Activated CD8-positive, alpha-beta memory T cell treated with anti-CD3 and anti-CD28 coated beads, Interleukin-2, amount 50 U/mL, for 4 hours (primary cell): Measurements from ENCODE around the gene MYO16.

Experiments used
- DNase-seq: peaks from one replicate; pipeline ENCODE4 v3.0.0-alpha.2; 2020

The MYO16 gene

DNA sequence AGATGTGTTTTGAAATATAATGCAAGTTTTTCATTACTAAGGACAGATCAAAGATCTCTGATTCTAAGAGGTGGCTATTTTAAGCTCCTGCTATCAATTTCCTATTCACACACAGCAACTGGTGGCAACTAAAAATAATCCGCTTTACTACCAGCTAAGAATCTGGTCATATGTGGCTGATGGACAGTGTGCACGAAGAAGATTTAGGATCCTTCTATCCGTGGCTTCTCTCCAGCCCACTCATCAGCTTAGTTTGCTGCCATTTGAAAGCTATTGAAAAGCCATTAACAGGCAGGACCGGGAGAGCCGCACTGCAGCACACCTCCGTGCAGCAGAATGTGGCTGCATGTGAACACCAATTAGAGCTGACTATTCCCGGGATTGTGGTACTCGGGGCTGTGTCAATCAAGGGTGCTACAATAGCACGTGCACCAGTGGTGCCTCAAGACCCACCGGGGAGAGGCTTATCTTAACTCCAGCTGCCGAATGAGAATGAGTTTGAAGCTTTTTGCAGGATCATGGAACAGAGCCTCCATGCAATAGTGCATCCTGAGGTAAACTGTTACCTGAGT is at the start of gene MYO16:
Gene MYO16, plus strand, starts transcription at position 431 of the 572 bp plus-strand sequence. CDS start 234 bp downstream, outside the sequence.
- DNase-seq, result no peak

- DNase-seq, result no peak
Observed at GRCh38 chr13:108586826-108587225, 42.6 kb upstream of the MYO16 start.

DNA sequence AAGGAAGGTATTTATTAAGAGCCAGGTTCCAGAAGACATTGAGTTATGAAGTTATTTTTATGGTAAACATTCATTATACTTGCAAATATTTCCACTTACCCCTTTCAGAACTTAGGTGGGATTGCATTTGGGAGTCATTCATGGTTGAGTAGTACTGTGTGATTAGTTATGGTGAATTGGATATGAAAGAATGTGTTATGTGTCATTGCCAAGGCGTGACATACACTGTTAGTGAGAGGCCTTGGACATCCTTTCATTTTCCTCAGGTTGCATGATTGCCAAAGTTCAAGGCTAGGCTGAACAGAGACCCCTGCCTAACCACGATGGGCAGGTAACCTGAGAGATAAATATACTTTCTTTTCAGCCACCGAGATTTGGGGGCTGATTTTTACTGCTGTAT is 40.9 kb upstream of the MYO16 start:
- no peak for DNase-seq

GRCh38 chr13:108594153-108594552 is 35.3 kb upstream of the MYO16 start:
- no peak for DNase-seq

GRCh38 chr13:108595436-108596274 is 33.8 kb upstream of the MYO16 start:
- no peak for DNase-seq

DNA sequence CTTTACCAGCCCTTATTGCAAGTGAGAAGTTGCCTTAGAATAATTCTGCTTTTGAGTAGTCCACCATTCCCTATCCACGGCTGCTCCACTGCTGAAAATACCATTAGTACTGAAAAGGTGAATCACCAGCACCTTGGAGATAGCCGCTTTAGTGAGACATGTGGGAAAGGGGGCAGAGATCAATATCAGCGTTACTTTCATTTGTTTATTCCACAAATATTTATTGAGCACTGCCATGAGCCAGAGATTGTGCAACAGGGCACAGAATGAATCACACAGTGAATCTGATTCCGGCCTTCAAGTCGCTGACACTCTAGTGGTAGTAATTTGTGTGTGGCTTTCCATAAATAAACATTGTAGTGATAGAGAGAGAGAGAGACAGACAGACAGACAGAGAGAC is 31.5 kb upstream of the MYO16 start:
- no peak for DNase-seq

DNA sequence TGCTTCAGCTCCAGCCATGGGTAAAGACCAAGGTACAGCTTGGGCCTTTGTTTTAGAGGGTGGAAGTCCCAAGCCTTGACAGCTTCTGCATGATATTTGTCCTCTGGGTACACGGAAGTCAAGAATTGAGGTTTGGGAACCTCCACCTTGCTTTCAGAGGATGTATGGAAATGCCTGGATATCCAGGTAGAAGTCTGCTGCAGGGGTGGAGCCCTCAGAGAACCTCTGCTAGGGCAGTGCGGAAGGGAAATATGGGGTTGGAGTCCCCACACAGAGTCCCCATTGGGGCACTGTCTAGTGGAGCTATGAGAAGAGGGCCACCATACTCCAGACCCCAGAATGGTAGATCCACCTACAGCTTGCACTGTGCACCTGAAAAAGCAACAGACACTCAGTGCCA is 23.0 kb upstream of the MYO16 start:
- no peak for DNase-seq

DNA sequence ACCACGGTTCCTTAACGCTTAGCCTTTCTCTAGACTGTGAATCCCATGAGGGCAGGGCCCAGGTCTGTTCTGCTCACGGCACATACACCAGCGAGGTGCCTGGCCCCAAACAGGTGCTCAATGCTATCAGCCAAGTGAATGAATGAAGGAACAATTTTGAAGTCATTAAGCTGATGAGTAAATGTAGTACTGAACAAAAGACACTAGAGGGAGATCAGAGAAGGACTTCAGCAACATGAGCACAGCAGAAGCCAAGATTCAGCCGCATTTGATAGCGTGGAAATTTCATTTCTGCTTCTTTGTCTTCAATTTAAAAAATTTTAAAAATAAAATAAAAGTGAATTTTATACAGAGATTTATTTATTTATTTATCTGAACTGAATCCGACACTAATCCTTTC is 20.1 kb upstream of the MYO16 start:
- DNase-seq, result no peak

- no peak for DNase-seq
Observed at GRCh38 chr13:108610507-108610906, 18.9 kb upstream of the MYO16 start.

DNA sequence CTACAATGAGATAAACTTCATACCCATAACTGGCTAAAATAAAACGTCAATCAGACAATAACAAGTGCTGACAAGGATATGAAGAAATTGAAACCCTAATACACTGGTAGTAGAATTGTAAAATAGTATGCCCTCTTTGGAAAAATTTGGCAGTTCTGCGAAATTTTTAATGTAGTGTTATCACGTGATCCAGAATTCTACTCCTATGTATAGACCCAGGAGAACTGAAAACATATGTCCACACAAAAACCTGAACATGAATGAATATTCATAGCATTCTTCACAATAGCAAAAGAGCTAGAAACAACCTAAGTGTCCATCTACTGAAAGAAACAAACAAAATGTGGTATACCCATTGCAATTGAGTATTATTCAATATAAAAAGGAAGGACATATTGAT is 14.2 kb upstream of the MYO16 start:
- DNase-seq, result no peak

- no peak for DNase-seq
Observed at GRCh38 chr13:108618233-108618632, 11.2 kb upstream of the MYO16 start.

GRCh38 chr13:108621462-108621861 is 7.9 kb upstream of the MYO16 start:
- no peak for DNase-seq

- no peak for DNase-seq
Observed at GRCh38 chr13:108624108-108624507, 5.3 kb upstream of the MYO16 start.

DNA sequence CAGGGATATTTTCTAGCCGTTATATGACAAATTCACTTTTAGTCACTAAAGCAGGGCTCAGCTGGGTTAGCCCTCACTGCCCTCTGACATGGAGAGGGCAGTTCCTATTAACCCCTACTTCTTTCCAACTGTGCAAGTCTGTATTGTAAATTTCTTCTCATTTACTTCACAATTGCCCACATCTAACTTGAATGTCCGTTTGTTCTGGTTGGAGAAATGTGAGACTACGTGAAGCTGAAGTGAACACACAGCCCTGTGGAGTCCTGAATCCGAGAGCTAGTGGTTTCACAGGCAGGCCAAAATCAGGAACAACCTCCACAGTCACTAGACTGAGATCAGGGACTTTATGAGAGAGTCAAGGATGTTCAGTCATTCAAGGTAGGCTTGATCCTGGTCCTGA is 4.4 kb upstream of the MYO16 start:
- DNase-seq, result no peak

GRCh38 chr13:108629988-108630387 is 577 bp downstream of the MYO16 start:
- DNase-seq, result no peak

DNA sequence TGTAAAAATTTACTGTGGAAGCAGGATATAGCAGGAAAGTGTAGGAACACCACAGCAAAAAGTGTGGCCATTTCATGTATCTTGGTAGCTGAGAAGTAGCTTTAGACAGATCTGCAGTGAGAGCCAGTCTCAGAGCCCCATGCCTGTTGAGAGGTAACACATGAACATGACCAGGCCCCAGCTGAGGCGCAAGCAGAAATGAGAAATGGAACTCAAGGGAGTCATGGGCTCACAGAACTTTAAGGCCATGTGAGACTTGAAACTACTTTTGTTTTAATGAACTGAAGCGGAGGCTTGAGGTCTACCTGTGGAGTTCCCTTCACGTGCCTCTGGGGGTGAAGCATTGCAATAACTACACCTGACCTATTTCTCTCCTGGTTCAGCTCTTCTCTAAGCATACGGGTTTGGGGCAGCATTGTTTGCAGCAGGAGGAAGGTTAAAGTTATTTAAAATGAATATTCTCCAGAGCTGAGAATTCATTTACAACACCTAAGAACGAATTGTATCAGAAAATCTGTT is 3.3 kb downstream of the MYO16 start:
- no peak for DNase-seq

DNA sequence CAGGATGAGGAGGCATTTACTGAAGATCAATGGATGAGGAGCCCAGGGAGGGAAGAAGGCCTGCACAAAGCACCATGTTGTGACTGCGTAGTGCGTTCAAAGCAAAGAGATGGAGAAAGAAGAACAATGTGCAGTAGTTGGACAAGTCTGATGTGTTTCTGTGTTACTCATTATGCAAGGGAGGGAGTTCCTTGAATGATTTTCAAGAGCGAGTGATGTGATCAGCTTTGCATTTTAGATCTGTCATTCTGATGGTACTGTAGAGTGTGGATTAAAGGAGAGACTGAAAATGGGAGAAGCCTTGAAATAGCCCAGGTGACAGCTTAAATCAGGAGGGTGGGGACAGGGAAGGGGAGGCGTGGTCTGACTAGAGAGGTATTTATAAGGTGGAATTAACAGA is 9.5 kb downstream of the MYO16 start:
- no peak for DNase-seq

DNA sequence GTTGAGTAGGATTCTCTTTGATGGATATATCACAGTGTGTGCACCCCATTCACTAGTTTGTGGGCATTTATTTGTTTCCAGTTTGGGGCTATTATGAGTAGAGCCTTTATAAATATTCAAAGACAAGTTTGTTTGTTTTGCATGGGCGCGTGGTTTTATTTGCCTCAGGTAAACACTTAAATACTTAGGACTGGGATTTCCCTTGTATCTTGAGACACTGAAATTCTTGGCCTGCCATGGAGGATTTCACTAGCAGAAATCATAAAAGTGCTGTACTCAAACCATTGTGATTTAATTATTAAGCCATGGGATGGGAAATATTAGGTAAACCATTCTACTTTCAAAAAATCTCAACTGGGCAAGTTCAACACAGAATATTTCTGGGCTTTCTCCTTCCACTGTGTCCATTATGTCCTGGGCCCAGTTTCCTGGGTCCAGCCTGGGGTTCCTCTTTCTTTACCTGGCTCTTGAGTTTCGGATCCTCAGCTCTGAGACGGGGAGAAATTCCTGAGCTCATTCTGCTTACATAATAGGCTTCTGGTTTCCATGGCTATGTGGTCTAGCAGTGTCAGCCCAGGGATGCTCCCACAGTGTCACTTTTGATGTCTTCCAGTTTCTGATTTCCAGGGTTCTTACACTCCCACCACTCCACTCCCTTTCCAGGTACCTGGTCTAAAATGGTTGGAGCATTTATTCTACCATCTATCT is 14.4 kb downstream of the MYO16 start:
- DNase-seq, result no peak

DNA sequence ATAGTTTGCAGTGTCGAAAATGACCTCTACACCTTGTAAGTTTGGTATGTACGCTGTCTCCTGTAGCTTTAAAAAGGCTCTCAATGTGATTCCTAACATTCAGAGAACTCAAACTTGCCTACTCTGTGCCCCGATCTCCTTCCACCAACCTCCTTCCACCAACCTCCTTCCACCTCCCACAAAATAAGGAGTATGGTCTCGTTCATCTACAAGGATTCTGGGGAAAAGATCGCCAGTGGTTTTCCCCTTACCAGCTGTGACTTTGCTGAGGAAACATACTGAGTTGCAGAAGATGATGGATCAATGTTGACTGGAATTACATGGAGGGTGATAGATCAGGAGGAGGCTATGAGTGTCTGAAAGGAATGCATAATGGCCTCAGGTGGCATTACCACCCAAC is 16.0 kb downstream of the MYO16 start:
- DNase-seq, result no peak

GRCh38 chr13:108650271-108650670 is 20.9 kb downstream of the MYO16 start:
- no peak for DNase-seq

GRCh38 chr13:108656742-108657141 is 27.3 kb downstream of the MYO16 start:
- no peak for DNase-seq

GRCh38 chr13:108657519-108657918 is 28.1 kb downstream of the MYO16 start:
- DNase-seq, result no peak

DNA sequence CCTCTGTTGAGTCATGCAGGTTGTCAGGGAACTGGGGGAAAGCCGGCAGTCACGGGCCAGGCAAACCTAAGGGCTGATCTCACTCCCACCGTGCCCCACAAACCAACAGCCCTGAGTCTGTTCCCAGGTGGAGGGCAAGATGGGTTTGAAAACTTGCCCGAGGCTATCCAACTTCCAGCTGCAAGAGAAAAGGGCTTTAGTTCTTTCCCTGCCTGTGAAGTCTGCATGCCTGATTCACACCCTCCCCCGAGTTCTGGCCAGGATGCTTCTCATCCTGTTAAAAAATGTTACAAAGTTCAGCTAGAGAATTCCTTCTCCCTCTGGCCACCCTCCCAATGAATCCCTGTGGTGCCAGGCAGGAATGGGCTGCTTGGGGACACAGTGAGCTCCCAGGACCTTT is 33.1 kb downstream of the MYO16 start:
- DNase-seq, result no peak

DNA sequence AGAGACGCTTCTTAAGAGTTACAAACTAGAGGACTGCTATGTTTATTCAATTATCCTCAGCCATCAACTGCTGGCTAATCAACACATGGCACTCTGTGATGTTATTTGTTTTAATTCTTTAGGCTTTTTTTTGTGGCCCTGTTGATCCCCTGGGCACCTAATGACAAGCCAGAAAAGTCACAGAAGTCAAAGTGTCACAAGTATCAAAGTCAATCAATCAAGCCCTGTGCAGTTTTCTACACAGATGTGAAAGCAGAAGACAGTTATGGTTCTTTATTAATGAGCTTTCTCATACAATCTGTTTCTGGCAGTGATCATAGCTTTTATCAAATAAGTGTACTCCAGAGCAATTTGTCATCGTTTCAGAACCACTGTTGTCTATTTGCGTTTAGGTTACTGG is 34.3 kb downstream of the MYO16 start:
- no peak for DNase-seq
